Gastrocnemius medialis (tissue), 4 donors: ENCODE data around the gene CCDC92B.

ENCODE experiments used
- POLR2A ChIP-seq, 2 donors: fragments of 450-650 bp; IDR thresholded peaks; one replicate each; pipeline ENCODE4 v1.6.1; 2017; ENCODE audit warnings: antibody characterized with exemption in 2 of 2, mild to moderate bottlenecking in 2 of 2, moderate library complexity in 2 of 2
- TF ChIP-seq, protein P1 (sequence below), 5 experiments: fragments of 450-650 bp in 3 of 5; fragments of 200-600 bp in 2 of 5; sonication (generic) in 2 of 5; IDR thresholded peaks in 4 of 5; conservative IDR thresholded peaks in 1 of 5; 1 replicate in 4 of 5; 2 replicates in 1 of 5; pipeline ENCODE4 v1.5.1; 2016 to 2019; ENCODE audit warnings: antibody characterized with exemption in 5 of 5, mild to moderate bottlenecking in 3 of 5, moderate library complexity in 3 of 5

GRCh38 chr17:2736956-2737355, 12.5 kb downstream of the CCDC92B start:
- TF ChIP-seq, protein P1, sequence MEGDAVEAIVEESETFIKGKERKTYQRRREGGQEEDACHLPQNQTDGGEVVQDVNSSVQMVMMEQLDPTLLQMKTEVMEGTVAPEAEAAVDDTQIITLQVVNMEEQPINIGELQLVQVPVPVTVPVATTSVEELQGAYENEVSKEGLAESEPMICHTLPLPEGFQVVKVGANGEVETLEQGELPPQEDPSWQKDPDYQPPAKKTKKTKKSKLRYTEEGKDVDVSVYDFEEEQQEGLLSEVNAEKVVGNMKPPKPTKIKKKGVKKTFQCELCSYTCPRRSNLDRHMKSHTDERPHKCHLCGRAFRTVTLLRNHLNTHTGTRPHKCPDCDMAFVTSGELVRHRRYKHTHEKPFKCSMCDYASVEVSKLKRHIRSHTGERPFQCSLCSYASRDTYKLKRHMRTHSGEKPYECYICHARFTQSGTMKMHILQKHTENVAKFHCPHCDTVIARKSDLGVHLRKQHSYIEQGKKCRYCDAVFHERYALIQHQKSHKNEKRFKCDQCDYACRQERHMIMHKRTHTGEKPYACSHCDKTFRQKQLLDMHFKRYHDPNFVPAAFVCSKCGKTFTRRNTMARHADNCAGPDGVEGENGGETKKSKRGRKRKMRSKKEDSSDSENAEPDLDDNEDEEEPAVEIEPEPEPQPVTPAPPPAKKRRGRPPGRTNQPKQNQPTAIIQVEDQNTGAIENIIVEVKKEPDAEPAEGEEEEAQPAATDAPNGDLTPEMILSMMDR (IDR thresholded peaks at IDR 0.05 in 4 of 5, conservative IDR thresholded peaks at IDR 0.05 in 1 of 5), result no peak
- TF ChIP-seq POLR2A (IDR thresholded peaks at IDR 0.05), result no peak
